GM19328 (cell line): ENCODE results near the gene ITGB7.
A peak's percentile ranks its signal among the peaks of the same experiment; 100 is the strongest.

Source experiments
- ATAC-seq: cut with Tn5 transposase; IDR thresholded peaks from one replicate; pipeline ENCODE4 v1.9.1; 2021; ENCODE audit warnings: mild to moderate bottlenecking, moderate library complexity; ENCODE audit not compliant: unreplicated experiment

ITGB7 gene

DNA sequence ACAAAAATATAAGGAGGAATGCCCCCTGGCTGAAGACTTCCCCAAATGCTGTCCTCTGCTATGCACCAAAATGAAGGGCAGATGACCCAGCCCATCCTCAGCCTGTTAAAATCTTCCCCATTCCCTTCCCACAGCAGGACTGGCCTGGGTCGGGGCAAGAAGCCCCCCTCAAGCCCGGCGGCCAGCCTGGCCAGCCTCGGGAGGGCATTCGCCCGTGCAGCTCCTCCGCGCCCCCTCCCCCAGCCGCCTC, 24.5 kb upstream of the ITGB7 start:
- ATAC-seq, result no peak

DNA sequence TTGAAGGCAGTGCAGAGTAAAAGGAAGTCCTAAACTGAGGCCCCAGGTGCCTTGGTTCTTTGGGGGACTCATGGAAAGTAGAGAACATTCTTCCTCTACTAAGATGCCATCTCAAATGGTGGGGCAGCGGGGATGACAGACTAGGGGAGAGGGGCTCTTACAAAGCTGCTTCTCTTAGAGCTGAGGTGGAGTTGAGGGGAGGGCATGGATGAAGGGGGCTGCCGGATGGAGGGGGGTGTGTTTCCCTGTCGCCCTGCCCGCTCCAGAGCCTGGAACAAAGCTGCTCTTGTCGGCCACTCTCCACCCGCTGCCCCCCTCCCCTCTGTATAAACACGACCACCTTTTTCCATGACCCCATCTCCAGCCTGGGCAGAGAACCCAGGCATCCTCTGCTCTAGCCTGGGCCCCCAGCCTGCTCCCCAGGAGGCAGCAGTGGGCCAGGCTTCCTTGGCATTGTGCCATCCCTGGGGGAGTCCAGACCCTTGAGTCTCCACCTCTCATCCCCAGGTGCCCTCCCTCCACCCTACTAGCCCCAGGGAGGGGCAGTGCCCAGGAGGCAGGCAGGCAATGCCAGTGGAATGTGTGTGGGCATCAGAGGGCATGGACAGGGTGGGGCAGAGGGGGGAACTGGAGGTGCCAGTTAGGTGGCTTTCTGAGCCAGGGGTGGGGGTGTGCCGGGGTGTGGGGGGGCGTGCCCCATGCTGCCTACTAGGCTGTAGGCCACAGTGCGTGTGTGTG, 23.2 kb upstream of the ITGB7 start:
- no peak for ATAC-seq

DNA sequence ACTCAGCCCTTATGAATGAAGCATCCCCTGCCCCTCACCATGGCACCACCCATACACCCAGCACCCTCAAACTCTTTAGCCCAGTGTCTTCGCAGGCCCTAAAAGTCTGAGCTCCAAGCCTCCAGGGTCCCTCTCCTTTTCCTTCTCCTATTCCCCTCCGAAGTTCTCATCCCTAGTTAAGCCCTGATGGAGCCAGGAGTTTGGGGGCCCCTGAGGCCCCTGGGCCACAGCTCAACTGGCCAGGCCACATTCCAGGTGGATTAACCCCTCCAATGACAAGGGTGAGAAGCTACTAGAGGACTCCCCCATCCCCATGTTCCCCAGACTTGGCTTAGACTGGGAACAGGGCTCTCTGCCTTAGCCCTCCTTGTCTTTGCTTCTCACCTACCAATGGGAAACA, 22.4 kb upstream of the ITGB7 start:
- ATAC-seq, result no peak

DNA sequence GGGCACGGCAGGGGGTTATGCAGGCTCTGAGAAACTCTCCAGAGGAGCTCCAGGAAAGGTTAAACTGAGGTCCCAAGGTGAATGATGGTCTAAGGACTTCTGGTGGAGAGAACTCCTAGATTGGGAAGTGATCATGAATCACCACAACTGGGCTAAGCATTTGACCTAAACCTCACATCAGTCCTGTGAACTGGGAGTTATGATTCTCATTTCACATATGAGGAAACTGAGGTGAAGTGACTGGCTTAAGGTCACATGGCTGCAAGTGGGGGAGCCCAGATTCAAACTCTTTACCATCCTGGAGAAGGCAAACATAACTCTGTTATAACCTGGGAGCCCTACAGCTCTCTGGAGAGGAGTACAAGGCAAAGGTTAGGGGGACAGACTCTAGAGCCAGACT, 20.8 kb upstream of the ITGB7 start:
- ATAC-seq, result no peak

DNA sequence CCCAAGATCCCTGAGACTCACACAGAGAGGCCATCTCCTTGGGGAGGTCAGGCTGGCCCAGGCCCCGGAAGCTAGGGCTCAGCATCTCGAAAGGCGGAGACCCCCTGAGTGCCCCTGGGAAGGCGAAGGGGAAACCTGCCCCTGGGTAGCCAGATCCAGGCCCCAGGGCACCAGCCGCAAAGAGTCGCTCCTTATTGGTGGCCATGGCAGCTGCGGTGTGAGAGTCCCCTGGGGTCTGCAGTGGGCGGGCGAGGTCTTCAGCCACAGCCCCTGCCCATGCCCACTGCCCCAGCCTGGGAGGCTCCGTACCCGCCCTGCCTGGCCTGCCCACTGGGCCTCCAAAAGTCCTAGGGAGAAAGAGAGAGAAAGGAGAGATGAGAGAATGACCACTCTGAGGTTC, 20.3 kb upstream of the ITGB7 start:
- no peak for ATAC-seq

DNA sequence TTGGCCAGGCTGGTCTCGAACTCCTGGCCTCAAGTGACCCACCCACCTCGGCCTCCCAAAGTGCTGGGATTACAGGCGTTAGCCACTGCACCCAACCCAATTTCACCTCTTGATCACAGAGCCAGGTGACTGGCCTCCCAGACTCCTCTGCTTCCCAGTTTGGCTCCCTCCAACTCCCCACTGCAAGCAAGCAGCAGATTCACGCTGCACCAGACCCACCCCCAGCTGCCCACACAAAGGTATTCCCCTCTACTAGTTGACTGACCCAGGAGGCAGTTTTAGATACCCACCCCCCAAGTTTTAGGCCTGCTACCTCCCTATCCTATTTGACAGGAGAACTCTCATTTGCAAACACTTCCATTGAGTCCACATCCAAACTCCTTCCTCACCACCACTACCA, 19.8 kb upstream of the ITGB7 start:
- ATAC-seq, result no peak

DNA sequence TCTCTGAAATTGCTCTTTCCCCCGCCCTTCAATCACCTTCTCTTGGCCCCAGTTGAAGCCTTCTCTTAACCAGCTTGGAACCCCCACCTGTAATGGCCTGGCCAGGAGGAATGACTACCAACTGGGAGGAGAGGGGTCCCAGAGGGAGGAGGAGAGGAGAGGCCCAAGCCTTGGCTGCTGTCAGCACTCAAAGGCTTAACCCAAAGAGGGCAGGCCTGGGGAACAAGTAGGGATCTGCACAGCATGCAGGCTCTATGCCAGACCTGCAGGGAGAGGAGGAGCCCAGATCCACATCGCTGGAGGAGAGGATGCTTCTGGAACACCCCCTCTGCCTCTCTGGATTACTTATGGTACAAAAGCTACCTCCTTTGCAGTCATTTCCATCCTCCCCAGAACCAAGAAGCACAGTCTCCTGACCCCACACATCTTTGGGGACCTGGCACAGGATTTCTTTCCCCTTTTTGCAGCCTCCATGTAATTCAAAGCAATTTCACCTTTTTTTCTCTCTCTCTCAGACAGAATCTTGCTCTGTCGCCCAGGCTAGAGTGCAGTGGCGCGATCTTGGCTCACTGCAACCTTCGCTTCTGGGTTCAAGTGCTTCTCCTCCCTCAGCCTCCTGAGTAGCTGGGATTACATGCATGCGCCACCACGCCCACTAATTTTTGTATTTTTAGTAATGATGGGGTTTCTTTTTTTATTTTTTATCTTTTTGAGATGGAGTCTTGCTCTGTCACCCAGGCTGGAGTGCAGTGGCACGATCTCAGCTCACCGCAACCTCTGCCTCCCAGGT, 18.8 kb upstream of the ITGB7 start:
- ATAC-seq, result no peak

DNA sequence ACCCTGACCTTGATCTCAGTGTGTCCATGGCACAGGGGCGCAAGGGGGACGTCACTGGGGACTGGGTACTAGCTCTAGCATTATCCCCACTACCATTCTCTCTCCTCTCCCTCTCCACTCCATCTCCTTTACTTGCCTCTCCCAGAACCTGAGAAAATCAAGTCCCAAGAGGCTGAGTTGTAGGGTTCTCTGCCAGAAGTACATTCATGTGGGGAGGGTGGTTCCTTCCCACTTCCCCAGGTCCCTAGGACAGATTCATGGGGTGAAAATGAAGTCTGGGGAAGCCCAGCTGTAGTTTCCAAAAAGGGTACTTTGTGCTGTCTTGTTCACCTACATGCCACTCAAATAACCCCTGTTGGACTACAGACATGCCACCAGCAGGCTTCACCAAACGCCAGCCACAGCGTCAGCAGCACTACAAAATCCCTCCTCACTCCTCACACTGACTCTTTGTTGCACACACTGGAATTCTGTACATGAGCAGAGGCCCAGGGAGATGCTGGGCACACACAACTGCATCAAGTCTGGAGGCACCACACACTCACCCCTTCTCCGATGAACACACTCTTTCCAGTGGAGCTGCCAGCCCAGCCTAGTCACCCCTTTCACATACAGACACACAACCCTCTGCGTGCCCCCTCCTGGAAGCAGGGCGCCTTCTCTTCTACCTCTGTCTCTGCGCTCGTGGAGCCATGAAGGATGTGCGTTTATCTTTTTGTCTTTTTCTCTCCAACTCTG, 18.0 kb upstream of the ITGB7 start:
- ATAC-seq, result no peak

DNA sequence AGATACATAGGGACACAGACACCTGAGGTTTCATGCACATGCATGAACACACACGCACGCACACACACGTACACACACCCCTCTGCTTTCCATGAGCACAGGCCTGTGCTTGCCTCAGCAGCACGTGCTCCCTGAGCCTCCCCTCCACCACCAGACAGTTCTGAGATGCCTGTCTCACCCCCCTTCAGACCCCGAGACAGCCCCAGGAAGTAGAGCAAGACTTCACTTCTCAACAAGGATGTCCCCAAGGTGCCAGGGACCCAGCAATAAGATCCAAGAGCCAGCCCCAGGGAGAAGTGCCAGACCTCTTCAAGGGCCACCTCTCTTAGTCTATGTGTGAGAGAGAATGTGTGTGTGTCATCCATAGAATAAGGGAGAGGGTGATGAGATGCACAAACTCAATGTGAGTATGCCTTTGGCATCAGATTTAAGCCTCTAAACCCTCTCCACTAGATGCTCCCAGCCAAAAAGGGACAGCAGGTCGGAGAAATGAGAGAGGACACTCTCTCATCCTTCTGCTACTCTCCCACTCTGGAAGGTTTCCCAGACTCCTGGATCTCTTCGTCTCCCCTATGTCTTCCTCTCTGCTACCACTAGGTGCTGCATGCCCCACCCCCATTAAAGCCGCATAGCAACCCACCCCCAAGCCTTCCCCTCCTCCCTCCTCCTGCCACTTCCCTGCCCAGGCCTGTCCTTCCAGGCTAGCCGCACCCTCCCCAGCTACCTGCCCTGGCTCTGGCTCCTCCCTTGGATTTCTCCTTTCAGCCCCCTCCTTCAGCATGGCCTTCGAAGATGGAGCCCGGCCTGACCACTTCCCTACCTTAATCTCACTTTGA, 17.2 kb upstream of the ITGB7 start:
- no peak for ATAC-seq

DNA sequence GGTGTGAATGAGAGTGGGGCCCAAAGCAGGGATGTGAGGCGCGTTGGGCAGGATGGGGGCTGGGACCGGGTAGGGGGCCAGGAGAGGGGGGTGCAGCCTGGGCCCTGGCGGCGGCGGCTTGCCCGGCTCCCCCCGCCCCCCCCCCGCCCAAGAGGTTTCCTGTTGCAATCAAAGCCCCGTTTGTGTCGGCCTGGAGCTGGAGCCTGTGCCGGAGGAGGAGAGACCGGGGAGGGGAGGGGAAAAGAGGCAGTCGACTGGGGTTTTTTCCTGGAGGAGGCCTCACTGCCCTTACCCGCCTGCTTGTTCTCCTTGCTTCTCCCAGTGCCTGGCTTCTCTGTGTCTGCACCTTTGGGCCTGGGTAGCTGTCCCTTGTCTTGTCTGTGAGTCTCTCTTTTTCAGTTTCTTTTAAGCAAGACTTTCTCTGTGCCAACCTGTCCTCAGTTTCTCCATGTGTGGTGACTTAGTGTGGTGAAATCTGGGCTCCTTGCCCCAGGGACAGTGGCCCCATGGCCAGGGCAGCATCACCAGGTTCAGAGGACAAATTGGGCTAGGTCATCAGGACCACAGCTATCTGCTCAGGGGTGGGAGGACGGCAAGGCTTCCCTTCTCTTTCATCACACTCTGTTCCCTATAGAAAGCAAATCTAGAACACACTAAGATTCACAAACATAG, 16.5 kb upstream of the ITGB7 start:
- no peak for ATAC-seq

DNA sequence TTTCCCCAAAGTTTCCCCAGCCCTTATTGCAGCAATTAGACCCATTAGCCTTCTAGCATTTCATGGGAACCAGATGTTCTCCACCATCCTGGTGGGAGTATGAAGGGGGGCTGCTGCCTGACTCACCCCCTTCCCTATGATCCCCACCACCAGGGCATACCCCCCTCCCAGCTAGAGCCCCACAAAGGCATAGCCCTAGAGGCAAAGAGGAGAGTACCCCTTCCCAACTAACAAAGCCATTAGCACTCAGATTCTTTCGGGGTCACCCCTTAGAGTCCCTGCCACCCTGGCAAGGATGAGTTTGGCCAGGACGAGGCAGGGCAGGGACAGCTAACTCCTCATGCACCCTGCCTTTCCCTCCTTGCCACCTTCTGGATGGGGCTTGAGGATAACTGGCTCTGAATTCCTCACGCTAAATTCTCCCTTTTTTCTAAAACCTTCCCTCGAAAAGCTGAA, 15.8 kb upstream of the ITGB7 start:
- no peak for ATAC-seq

DNA sequence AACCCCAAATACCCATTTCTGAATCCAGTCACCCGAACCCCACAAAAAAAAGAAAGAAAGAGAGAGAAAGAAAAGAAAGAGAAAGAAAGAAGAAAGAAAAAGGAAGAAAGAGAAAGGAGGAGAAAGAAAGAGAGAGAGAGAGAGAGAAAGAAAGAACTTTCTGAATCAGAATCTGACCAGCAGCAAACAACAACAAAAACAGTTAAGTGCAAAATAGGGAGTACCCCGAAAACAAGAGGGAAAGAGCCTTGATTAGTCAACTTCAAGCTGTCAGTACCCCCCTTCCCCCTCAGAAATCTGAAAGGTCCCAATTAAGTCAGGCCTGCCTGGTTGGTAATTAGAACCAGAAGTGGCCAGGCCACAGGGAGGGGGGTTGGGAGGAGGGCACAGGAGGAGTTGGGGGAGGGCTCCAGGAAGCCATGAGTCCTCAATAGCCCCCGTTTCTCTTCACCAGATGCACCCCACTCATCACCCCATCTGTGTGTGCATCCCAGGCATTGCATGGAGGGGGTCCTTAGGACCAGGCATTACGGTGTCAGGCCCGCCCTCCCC, 15.2 kb upstream of the ITGB7 start:
- ATAC-seq, result no peak

DNA sequence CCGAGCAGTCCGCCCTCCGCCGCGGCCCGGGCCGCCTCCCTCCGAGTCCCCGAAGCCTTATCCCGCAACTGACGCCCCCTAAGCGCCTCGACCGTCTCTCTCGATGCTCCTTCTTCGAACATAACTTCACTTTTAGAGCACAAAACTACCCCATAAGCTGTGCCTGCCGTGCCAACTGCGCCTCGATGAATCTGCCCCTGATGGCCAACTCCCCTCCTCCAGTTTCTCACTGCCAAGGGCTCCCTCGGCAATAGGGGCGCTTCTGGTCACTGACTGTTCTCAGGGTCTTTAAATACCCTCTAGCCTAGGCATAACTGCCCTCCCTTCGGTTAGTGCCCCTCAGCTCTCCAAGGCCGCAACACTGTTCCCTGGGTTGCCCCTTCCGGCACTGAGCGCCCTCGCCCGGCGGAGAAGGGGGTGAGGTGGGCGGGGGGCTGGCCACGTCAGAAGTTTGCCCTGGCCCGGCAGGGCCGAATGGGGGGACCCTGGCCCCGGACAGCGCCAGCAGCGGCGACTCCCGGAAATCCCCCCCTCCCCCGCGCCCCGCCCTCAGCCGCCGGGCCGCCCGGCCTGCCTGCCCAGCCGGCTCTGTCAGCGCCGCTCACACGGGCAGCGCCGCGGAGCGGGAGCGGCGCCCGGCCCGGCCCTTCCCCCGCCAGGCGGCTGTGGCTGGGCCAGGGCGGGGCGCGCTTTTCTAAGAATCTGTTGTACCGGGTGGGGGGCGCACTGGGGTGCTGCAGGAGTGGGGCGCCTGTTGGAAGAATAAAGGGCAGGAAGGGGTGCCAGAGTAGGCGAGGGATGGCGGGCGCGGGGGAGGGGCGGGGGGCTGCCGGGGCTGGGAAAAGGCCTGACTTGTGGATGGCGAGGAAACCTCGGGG, 14.4 kb upstream of the ITGB7 start:
- no peak for ATAC-seq

DNA sequence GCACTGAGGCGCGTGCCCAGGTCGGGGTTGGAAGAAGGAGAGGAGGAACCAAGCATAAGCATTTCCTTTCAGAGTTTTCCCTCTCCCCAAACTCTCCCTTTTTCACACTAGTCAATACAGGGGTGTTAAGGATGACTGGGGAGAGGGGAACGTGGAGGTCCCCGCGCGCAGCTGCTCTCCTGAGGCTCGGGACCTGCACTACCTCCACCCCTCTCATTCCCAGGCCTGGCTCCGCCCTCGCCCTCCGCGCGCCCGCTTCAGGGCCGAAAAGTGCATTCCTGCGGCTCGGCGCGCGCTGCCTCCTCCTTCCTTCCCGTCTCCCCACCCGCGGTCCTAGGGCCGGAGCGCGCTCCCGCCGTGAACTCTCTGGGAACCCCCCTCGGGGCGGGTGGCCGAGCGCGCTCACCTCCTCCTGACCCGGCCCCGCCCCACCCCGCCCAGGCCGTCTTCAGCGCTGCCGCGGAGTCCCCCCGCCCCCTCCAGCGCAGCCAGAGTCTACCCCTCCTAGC, 13.7 kb upstream of the ITGB7 start:
- peak; percentile 37 for ATAC-seq

DNA sequence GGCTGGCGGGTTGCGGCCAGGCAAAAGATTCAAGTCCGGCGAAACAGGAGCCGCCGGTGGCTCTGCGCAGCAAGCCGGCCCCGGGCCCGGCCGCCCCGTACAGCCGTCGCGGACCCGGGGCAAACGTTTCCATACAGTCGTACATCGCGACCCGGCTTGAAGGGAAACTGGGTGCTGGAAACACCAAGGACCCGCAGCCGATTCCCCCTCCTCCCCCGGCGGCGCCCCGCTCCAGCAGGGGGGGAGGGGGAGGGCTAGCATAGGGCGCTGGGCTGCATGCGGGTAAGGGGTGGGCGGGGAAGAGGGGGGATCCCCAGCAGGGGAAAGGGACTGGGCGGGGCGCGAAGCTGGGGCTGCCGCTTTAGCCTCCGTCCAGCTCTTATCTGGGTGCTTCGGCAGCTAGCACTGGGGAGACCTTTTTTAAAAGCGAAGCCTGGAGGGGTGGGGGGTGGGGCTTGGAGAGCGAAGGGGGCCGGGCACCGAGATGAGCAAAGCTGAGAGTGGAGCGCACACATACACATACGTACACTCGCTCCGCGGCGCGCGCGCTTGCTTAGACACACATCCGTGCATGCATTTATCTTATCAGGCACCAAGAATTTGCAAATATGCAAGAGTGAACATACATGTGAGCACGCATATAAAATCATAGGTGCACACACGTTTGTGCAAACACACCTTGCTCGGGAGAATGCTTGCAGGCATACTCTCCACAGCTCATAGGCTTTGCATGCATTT, 13.1 kb upstream of the ITGB7 start:
- ATAC-seq, result peak; percentile 30

DNA sequence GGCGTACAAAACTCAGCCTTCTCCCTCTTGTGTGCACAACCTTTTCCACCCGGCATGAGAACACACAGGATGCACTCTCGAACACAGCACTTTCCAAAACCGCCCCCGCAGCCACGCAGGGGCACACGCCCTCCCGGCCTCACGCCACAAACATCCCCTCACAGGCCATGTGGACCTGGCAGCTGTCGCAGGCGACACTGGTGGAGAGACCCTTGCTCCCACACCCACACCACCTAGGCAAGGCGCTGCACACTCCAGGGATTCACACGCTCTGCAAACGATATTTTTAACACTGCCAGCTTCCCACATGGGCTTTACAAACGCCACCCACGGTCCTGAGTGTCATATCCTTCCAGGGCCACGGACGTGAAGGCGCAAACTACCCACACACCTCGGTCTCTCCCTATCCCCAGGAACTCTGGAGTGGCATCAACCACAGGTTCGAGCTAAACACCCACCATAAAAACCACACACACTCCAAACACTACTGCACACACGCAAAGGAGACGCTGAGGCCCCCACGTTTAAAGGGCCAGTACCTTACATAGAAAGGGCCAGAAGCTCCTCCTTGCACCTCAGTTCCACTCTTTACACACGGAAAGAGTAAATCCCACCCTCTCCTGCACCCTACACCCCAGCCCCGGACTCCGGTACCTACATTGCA, 12.4 kb upstream of the ITGB7 start:
- ATAC-seq, result peak; percentile 24

DNA sequence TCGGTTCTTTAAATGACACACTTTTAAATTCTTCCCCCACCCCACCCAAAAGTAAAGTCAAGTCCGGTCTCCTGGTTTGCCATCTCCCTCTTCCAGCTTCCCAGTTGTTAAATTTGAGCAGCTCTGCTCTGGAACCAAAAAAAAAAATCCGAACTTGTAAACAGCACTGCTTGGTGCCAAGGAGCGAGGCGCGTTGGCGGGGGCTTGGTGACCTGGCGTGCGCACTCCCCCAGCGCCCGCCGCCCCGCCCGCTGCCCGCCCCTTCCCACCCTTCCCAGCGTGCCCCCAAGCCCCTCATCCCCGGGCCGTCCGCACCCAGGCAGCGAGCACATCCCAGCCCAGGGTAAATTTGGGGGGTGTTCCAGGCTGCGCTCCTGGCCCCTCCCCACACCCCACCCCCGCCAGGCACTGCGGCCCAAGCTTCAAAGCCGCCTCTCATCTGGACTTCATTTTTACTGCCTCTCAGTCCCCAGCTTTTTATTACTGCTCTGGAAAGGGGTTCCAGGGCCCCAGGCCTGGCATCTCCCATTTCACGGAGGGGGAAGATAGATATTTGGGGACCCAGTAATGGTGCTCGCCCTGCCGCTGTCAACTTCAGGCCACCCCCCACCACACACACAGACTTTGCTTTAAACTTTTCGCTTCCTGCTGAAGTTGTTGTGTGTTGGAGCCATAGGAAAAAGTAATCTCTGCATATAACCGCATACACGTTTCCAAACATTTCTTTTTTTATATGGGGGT, 11.7 kb upstream of the ITGB7 start:
- ATAC-seq, result no peak
